K562 (cell line): ENCODE measurements around the gene FSTL4. TPM values are rescaled to one million over a fixed set of nuclear protein-coding genes. Genes with fewer than 3 reads are reported as not detected.
A peak's percentile ranks its signal among the peaks of the same experiment; 100 is the strongest.

Experiments used
- CHCHD3 ChIP-seq: fragments of 250-450 bp; sonication (Bioruptor Pico); IDR thresholded peaks from 2 replicates; pipeline ENCODE4 v2.1.2; 2022; ENCODE audit warnings: mild to moderate bottlenecking
- CHD4 ChIP-seq: fragments of 200-600 bp; sonication (generic); IDR thresholded peaks from 3 replicates; pipeline ENCODE4 v1.6.1; 2012; ENCODE audit warnings: low read depth, mild to moderate bottlenecking, mixed read lengths, low read length, inconsistent platforms; ENCODE audit not compliant: insufficient read depth, insufficient replicate concordance, poor library complexity, severe bottlenecking
- EHMT2 ChIP-seq: fragments of 450-650 bp; IDR thresholded peaks from 2 replicates; pipeline ENCODE4 v1.6.1; 2018; ENCODE audit warnings: antibody characterized with exemption
- ETV5 ChIP-seq: sonication (generic); formaldehyde crosslinking; IDR thresholded peaks from 2 replicates; pipeline ENCODE4 v1.4.0; 2020; ENCODE audit warnings: low read depth, mild to moderate bottlenecking, missing genetic modification reagents
- KLF13 ChIP-seq: fragments of 450-650 bp; IDR thresholded peaks from 2 replicates; pipeline ENCODE4 v1.6.1; 2016; ENCODE audit warnings: missing genetic modification characterization, low read depth, mild to moderate bottlenecking, missing compliant biosample characterization, moderate library complexity, borderline replicate concordance
- NCOA4 ChIP-seq: fragments of 450-650 bp; IDR thresholded peaks from 2 replicates; pipeline ENCODE4 v1.6.1; 2018; ENCODE audit warnings: mild to moderate bottlenecking; ENCODE audit not compliant: partially characterized antibody
- PHTF2 ChIP-seq: fragments of 250-450 bp; sonication (Bioruptor Pico); IDR thresholded peaks from 2 replicates; pipeline ENCODE4 v1.5.0; 2021; ENCODE audit warnings: mild to moderate bottlenecking
- POLR2G ChIP-seq: fragments of 200-400 bp; formaldehyde crosslinking; IDR thresholded peaks from 2 replicates; pipeline ENCODE4 v1.6.1; 2017; ENCODE audit warnings: low read depth, mild to moderate bottlenecking, antibody characterized with exemption, low read length, moderate library complexity
- PRMT5 ChIP-seq: sonication (generic); formaldehyde crosslinking; IDR thresholded peaks from 2 replicates; pipeline ENCODE4 v1.5.0; 2020; ENCODE audit warnings: missing genetic modification reagents
- RCOR1 ChIP-seq, 2 experiments: IDR thresholded peaks; 2 replicates each; pipeline ENCODE4 v1.6.1; 2012; ENCODE audit warnings: low read depth in 2 of 2, low read length in 2 of 2, borderline replicate concordance in 1 of 2, improper control_type of control experiment in 1 of 2
- SIN3A ChIP-seq, 2 experiments: fragments of 150-350 bp in 1 of 2; IDR thresholded peaks; 2 replicates each; pipeline ENCODE4 v1.6.1; 2011 to 2016; ENCODE audit warnings: borderline replicate concordance in 2 of 2, low read depth in 2 of 2, low read length in 2 of 2, mild to moderate bottlenecking in 2 of 2, moderate library complexity in 2 of 2; ENCODE audit not compliant: control insufficient read depth in 1 of 2
- ZNF77 ChIP-seq: fragments of 250-450 bp; sonication (Bioruptor Pico); IDR thresholded peaks from 2 replicates; pipeline ENCODE4 v1.5.0; 2020
- polyA plus RNA-seq, 8 experiments: library from polyadenylated mRNA; depleted of rRNA in 4 of 8; stranded (reverse) in 5 of 8; unstranded in 3 of 8; fragments of >200 nt; fragmentation: Nextera tagmentation in 2 of 8; fragmentation: Illumina TruSeq in 1 of 8; extraction: Ambion mirVana in 2 of 8; extraction: Trizol in 1 of 8; gene quantifications; 2 replicates each; pipeline versions ENCODE4 v1.2.1 to v1.2.3, GENCODE V29; 2011 to 2014; ENCODE audit warnings: inconsistent platforms in 1 of 8, missing spikeins in 1 of 8
- total RNA-seq, 7 experiments: library from RNA; depleted of rRNA in 6 of 7; stranded (reverse); fragments of >200 nt in 6 of 7; fragmentation: Illumina TruSeq in 2 of 7; extraction: Trizol in 2 of 7; gene quantifications; 2 replicates each; pipeline versions ENCODE4 v1.2.1 to v1.2.3, GENCODE V29; 2011 to 2021; ENCODE audit warnings: low replicate concordance in 1 of 7
- TF ChIP-seq, protein P1 (sequence below): sonication (generic); formaldehyde crosslinking; IDR thresholded peaks from 2 replicates; pipeline ENCODE4 v1.8.1; 2023; ENCODE audit warnings: missing genetic modification reagents, mild to moderate bottlenecking, borderline replicate concordance
- TF ChIP-seq, protein P2 (sequence below): fragments of 250-450 bp; sonication (Bioruptor Pico); IDR thresholded peaks from 2 replicates; pipeline ENCODE4 v1.4.0; 2020
- TF ChIP-seq, protein P3 (sequence below): fragments of 450-650 bp; conservative IDR thresholded peaks from 2 replicates; pipeline ENCODE4 v1.6.1; 2016; ENCODE audit warnings: missing genetic modification characterization, low read depth, mild to moderate bottlenecking, control low read depth, missing compliant biosample characterization
- TF ChIP-seq, protein P4 (sequence below): sonication (generic); formaldehyde crosslinking; IDR thresholded peaks from 2 replicates; pipeline ENCODE4 v1.8.0; 2022; ENCODE audit warnings: missing genetic modification reagents, mild to moderate bottlenecking, moderate library complexity, borderline replicate concordance
- TF ChIP-seq, protein P5 (sequence below): fragments of 450-650 bp; IDR thresholded peaks from 2 replicates; pipeline ENCODE4 v1.7.0; 2016; ENCODE audit warnings: borderline replicate concordance

The FSTL4 gene
- total and polyA plus RNA-seq, 9 of the 15 experiments (the other 6 are each of a cell fraction or from before 2014, with no cell fraction given) = 0.08 to 0.18 (median 0.10) TPM; not detected in 5

DNA sequence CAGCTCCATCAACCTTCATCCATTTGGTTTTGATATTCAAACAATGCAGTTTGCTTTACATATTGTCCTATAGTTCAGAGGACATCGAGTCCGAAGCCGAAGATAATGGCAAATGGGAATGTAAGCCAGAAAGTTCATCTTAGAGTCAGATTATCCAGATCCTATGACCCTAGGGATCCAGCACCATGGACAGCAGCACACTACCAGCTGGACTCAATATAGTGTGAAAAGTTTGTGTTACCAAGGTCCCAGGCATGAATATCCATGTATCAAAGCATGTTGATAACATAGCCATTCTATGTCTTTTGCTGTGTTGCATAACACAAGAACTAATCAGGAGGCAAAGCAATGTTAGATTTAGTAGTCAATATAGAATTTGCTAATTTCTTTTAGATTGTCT, 46.3 kb downstream of the FSTL4 start (continued):
- TF ChIP-seq, protein P1, sequence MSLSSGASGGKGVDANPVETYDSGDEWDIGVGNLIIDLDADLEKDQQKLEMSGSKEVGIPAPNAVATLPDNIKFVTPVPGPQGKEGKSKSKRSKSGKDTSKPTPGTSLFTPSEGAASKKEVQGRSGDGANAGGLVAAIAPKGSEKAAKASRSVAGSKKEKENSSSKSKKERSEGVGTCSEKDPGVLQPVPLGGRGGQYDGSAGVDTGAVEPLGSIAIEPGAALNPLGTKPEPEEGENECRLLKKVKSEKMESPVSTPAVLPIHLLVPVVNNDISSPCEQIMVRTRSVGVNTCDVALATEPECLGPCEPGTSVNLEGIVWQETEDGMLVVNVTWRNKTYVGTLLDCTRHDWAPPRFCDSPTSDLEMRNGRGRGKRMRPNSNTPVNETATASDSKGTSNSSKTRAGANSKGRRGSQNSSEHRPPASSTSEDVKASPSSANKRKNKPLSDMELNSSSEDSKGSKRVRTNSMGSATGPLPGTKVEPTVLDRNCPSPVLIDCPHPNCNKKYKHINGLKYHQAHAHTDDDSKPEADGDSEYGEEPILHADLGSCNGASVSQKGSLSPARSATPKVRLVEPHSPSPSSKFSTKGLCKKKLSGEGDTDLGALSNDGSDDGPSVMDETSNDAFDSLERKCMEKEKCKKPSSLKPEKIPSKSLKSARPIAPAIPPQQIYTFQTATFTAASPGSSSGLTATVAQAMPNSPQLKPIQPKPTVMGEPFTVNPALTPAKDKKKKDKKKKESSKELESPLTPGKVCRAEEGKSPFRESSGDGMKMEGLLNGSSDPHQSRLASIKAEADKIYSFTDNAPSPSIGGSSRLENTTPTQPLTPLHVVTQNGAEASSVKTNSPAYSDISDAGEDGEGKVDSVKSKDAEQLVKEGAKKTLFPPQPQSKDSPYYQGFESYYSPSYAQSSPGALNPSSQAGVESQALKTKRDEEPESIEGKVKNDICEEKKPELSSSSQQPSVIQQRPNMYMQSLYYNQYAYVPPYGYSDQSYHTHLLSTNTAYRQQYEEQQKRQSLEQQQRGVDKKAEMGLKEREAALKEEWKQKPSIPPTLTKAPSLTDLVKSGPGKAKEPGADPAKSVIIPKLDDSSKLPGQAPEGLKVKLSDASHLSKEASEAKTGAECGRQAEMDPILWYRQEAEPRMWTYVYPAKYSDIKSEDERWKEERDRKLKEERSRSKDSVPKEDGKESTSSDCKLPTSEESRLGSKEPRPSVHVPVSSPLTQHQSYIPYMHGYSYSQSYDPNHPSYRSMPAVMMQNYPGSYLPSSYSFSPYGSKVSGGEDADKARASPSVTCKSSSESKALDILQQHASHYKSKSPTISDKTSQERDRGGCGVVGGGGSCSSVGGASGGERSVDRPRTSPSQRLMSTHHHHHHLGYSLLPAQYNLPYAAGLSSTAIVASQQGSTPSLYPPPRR (CRISPR knock-in tag) = no peak
- TF ChIP-seq KLF13 (tag) (no peak), NCOA4 (no peak), CHD4 (no peak), POLR2G (no peak), PHTF2 (CRISPR knock-in tag) (no peak), EHMT2 (peak; percentile 97), ZNF77 (CRISPR knock-in tag) (no peak), CHCHD3 (no peak), RCOR1 (IDR thresholded peaks at IDR 0.05; ENCODE audit: borderline replicate concordance in 1 of 2, low read depth in 2 of 2, low read length in 2 of 2) (0 out of 4 replicates have a peak, but pooled peaks of 1 of the 2 experiments have one; percentile 19), ETV5 (no peak), SIN3A (IDR thresholded peaks at IDR 0.05; ENCODE audit: borderline replicate concordance in 2 of 2, control insufficient read depth in 1 of 2, low read depth in 2 of 2, low read length in 2 of 2) (peak in 1 of 2 experiments; percentile 52; a peak in 1 of 4 replicates), PRMT5 (CRISPR knock-in tag) (peak; percentile 82; the same call in 1 of the 2 replicates)
- TF ChIP-seq, protein P2, sequence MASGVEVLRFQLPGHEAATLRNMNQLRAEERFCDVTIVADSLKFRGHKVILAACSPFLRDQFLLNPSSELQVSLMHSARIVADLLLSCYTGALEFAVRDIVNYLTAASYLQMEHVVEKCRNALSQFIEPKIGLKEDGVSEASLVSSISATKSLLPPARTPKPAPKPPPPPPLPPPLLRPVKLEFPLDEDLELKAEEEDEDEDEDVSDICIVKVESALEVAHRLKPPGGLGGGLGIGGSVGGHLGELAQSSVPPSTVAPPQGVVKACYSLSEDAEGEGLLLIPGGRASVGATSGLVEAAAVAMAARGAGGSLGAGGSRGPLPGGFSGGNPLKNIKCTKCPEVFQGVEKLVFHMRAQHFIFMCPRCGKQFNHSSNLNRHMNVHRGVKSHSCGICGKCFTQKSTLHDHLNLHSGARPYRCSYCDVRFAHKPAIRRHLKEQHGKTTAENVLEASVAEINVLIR (CRISPR knock-in tag) = no peak
- TF ChIP-seq, protein P3, sequence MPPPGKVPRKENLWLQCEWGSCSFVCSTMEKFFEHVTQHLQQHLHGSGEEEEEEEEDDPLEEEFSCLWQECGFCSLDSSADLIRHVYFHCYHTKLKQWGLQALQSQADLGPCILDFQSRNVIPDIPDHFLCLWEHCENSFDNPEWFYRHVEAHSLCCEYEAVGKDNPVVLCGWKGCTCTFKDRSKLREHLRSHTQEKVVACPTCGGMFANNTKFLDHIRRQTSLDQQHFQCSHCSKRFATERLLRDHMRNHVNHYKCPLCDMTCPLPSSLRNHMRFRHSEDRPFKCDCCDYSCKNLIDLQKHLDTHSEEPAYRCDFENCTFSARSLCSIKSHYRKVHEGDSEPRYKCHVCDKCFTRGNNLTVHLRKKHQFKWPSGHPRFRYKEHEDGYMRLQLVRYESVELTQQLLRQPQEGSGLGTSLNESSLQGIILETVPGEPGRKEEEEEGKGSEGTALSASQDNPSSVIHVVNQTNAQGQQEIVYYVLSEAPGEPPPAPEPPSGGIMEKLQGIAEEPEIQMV = no peak
- TF ChIP-seq, protein P4, sequence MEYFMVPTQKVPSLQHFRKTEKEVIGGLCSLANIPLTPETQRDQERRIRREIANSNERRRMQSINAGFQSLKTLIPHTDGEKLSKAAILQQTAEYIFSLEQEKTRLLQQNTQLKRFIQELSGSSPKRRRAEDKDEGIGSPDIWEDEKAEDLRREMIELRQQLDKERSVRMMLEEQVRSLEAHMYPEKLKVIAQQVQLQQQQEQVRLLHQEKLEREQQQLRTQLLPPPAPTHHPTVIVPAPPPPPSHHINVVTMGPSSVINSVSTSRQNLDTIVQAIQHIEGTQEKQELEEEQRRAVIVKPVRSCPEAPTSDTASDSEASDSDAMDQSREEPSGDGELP (CRISPR knock-in tag) = peak; percentile 59; the same call in 1 of the 2 replicates
- TF ChIP-seq, protein P5, sequence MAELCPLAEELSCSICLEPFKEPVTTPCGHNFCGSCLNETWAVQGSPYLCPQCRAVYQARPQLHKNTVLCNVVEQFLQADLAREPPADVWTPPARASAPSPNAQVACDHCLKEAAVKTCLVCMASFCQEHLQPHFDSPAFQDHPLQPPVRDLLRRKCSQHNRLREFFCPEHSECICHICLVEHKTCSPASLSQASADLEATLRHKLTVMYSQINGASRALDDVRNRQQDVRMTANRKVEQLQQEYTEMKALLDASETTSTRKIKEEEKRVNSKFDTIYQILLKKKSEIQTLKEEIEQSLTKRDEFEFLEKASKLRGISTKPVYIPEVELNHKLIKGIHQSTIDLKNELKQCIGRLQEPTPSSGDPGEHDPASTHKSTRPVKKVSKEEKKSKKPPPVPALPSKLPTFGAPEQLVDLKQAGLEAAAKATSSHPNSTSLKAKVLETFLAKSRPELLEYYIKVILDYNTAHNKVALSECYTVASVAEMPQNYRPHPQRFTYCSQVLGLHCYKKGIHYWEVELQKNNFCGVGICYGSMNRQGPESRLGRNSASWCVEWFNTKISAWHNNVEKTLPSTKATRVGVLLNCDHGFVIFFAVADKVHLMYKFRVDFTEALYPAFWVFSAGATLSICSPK = no peak
